ENCODE results near the gene NUP62.
A peak's percentile ranks its signal among the peaks of the same experiment; 100 is the strongest.
"Not testable (repeated sequence)": the region's sequence is repeated elsewhere in the genome, so short reads cannot be mapped to it uniquely, and the experiment has no call there.

The NUP62 gene

DNA sequence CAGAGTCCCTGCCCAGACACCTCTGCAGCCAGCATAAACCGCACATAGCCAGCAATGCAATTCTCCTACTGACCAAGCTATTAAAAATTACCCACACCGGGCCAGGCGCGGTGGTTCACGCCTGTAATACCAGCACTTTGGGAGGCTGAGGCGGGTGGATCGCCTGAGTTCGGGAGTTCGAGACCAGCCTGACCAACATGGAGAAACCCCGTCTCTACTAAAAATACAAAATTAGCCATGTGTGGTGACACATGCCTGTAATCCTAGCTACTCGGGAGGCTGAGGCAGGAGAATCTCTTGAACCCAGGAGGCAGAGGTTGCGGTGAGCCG, 4.5 kb downstream of the NUP62 start:
- not testable (repeated sequence) for DNase-seq (ENCODE audit: low spot score)

DNA sequence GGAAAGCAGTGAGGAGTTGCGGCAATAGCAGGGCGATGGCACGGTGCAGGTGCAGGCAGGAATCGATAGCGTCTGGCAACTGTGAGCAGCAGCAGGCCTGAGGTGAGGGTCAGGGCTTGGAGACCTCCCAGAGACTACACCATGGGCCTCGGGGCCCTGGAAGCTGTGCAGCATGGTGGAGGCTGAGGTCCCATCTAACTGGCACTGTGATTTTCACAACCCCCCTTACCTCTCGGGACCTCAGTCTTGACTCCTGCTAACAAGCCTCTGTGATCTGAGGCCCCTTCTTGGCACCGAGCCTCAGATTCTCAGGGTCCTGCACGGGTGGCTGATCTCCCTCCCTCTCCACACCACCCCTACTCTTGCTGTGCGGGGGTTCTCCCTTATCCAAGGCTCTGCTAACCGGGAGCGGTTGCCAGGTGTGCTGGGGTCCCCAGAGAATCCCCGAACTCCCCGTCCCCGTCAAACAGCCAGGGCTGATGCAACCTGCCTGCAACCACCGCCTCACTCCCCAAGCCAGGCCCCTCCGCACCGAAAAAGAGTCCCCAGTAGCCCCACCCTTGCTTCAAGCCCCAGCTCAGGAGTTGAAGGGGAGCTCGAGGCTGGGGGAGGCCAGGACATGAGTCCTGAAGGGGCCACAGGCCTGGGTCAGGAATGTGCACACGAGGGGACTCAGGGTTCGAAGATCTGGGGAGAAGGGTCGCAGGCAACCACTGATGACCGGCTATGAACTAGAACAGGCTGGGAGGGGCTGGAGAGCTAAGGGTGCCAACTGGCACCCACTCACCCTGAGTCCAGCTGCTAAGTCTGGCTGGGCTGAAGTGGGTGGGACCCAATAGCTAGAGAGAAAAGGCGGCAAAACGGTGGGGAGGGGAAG, 5.1 kb downstream of the NUP62 start:
- no peak for DNase-seq (ENCODE audit: low spot score)

DNA sequence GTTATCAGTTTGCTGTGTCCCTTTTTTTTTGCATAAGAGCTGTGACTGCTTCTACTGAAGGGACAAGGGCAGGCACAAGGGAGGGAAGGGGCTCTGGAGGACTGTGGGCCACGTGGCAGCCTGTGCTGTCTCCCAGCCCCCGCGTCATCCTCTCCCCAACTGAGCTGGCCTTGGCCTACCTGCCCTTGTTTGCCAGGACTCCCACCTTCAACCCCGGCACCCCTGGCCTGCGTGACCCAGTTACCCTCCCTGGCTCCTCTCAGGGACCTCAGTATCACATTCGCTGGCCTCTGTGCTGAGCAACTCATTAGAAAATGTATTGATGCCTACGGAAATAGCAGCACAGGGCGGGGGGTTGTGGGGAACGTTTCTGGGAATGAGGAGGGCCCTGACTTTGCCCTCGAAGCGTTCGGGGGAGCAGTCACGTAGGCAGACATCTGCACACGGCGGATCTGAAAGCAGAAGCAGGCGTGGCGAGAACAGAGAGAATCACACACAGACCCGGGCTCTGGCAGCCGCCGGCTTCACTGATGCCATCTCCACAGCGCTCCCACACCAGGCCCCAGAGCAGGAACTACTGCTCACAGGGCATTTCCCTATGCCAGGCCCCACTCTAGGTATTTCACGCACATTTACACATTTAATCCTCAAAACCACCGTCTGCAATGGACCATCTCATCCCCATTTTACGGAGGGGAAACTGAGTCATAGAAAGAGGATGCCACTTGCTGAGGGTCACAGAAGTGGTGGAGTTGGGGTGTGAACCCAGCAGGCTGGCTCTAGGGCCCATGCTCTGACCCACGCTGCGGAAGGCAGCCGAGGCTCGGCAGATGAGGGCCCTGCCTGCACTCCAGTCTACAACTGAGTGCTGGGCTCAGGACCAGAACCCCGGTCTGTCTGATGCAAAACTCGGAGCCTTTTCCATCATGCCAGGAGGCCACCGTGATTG, 6.0 kb downstream of the NUP62 start:
- no peak for DNase-seq (ENCODE audit: low spot score)

DNA sequence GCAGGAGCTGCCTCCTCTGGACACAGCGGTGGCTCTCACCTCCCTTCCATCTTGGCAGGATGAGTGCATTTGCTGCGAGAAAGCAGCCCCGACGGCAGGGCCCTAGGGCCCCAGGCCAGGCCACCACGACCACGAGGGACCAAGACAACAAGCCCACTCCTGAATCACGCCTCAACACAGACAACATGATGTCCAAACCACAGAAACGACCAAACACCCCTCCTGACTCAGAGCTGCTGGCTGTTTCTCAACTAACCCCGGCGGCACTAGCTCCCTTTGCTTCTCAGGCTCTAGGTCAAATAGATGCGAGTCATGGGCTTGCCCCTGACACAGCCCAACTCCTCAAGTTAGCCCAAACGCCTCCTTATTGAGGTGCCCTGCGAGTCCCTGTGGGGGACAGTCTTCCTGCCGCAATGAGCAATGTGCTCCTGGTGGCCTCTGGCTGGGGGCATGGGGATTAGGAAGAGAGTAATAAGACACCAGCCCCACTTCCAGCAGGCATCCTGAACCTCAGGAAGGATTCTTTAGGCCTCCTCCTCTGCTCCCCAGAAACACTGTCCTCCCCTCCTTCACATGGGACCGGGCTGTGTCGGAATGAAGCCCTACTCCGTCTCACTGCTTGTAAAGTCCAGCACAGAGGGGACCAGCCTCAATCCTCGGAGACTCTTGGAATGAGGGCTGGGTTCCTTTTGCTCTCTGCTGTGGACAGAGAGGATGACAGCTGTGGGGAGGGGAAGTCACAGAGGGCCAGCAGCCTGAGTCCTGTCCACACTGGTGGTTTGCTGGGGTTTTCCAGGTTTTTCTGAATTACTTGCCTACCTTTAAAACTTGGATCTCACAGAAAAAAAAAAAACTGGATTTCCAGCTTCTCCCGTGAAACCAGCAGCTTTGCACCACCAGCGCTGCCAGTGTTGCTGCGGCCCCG, 7.2 kb downstream of the NUP62 start:
- peak; percentile 57 for DNase-seq (ENCODE audit: low spot score)

DNA sequence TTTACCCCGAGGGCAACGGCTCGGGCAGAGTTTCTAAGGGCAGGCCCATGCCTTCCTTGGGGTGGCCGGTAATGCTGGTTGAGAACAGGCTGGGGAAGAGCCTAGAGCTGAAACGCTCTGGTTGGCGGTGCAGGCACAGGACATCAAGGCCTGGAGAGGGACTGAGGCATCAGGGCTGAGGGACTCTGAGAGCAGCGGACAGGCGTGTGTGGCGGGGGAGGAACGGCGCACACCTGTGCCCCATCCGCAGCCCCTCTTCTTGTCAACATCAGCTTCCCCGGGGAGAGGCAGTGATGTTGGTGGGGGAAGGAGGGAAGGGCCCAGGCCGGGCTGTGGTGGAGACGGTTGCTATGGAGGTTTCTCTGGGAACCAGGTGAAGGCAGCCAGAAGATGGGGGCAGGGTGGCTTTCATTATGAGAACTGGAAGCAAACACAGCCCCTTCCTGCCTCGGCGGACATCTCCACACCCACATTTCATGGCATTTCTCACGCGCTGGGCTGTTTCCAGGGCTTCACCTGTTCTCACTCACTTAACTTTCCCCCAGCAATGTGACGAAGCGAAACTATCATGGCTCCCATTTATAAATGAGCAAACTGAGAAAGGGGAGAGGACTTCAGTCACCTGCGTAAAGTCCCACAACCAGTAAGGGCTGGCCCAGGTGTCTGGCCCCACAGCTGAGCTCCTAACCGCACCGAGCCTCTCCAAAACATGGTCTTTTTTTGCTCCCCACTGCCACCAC, 8.5 kb downstream of the NUP62 start:
- no peak for DNase-seq (ENCODE audit: low spot score)

DNA sequence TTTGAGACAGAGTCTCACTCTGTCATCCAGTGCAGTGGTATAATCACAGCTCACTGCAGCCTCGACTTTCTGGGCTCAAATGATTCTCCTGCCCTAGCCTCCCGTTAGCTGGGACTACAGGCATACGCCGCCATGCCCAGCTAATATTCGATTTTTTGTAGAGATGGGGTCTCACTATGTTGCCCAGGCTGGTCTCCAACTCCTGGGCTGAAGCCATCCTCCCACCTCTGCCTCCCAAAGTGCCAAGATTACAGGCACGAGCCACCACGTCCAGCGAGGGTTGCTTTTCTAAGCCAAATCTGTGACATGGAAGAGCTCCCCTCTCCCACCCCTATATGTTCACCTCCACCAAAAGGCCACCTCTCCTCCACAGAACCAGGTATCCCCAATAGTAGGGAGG, 11.2 kb downstream of the NUP62 start:
- DNase-seq (ENCODE audit: low spot score), result no peak

DNA sequence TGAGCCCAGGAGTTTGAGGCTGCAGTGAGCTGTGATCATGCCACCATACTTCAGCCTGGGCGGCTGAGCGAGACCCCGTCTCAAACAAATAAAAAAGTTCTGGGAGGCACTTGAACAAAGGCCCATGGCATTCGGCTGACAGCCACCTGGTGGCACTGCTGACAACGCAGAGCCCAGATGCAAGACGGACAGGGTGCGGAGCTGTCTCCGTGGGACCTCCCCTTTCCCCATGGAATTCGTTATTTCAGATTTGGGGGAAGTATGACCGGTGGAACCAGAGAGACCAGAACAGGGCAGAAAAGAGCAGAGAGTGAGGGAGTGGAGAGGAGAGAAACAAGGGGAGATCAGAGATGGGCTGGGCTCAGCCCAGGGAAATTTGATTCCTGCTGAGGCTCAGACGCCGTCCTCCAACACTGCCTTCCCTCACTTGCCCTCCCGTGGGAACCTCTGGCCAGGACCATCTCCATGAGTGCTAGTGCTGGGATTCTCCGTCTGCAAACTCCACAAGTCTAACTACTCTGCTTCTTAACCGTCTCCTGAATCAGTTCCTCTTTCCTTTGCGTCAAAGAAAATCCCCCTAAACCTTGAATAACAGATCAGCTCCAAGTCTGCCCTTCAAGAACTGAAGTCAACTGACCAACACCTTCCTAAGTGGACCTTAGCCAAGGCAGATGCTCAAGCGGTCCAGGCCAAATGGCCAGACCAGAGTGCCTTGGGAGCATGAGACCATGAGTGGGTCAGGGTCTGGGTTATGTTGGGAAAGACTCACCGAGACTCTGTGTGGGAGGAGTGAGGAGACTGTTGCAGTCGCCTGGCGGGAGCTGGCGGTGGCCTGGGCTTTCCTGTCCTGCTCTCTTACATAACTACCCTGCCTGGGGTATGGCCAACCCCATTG, 12.2 kb downstream of the NUP62 start:
- DNase-seq (ENCODE audit: low spot score), result no peak

DNA sequence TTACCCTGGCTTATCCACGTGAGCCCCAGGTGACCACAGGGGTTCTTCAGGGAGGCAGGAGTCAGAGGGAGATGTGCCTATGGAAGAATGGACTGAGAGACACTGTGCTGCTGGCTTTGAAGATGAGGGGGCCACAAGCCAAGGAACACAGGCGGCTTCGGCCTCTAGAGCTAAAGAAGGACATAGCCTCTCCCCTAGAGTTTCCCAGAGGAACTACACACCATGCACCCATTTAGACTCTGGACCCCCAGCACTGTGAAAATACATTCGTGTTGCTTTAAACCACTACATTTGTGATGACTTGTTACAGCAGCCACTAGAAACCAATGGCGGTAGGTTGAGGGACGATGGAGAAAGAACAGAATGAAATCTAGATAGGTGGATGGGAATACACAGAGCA, 14.0 kb downstream of the NUP62 start:
- DNase-seq (ENCODE audit: low spot score), result no peak

DNA sequence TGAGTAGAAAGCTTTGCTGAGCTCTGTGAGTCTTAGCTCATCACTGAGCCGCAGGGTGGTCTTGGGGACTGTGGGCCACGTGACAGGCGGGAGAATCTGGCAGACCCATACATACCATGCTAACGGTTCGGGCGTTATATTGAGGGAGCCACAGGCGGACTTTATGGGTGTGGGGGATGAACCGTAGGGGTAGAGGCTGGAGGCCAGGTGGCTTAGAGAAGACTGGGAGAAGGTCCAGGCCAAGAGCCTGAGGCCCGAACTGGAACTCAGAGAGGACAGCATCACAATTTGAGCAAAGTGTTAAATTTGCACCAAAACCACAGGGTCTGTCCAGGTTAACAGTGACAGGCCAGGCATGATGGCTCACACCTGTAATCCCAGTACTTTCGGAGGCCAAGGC, 15.6 kb downstream of the NUP62 start:
- DNase-seq (ENCODE audit: low spot score), result no peak

DNA sequence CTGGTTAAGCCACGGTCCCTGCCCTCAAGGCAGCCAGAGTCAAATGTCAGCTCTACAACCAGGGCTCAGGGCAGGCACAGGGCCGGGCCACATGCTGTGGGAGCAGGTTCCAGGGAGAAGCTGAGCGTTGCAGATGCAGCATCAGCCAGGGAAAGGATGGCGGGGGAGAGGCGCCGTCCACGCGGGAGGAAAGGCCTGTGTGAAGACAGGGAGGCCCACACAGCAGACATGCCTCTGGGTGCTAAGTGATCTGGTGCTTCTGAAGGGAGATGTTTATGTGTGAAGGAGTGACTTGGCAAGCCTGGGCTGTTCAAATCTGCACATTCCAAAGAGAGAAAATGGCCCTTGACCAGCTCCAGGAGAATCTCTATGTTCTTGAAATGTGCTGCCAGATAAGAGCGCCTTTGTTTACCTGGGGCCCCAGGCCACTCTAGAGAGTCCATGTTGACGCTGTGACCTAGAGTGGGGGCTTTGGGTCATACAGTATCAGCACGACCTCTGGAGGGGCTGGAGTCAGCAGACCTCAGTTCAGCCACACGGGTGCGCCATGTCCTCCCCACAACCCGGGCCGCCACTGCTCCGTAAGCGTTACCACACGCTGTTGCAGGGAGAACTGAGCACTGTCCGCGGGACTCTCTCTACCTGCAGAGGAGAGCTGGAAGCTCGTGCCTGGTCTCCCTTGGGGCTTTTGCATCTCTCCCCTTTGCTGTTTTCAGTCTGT, 16.2 kb downstream of the NUP62 start:
- no peak for DNase-seq (ENCODE audit: low spot score)

DNA sequence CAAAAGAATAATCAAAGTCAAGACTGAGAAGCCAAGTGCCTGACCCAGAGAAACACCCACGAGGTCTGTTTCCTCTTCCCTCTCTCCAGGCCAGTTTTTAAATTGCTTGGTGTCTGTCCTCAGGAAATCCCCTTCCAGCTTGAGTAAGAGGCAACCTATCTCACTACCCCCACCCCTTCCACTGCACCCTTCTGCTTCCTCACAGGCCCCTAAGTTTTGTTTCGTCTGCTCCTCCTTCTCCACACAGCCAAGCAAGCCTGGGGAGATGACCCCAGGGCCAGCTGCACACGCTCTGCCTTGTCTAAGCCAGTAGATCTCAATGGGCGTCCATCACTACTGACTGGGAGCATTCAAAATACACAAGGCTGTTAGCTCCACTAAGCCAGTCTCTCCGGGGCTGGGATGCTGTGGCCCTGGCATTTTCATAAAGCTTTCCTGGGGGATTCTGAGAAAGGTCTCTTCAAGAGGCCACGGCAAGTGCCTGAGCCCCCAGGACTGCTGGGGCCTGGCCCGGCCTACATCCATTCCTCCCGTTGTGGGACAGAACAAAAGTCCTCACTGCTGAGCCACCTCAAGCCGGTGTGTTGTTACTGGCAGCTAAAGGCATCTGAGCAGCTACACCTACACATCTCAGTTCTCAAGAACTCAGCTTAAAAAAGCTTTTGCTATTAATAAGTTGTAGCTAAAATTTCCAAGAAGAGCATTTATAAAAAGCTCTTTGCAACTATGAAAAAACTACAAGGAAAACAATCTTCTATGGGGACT, 17.7 kb downstream of the NUP62 start:
- peak; percentile 61 for DNase-seq (ENCODE audit: low spot score)

DNA sequence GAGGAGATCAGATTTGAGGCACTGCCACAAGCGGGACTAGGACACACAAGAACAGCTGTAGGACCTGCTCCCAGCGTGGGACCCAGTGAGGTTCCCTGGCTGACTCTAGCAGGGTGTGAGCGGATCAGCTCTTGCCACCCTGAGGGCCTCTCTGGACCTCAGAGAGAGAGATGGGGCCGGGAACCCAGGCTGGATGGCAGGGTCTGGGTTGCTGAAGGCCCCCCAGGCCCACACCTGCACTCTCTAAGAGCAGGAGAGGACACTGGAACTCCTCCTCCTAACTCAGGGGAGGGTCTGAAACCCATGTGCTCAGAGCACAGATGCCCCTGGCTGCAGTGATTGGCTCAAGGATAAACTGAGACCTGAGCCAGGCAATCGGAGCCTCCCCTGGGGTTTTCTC, 19.1 kb downstream of the NUP62 start:
- DNase-seq (ENCODE audit: low spot score), result no peak

DNA sequence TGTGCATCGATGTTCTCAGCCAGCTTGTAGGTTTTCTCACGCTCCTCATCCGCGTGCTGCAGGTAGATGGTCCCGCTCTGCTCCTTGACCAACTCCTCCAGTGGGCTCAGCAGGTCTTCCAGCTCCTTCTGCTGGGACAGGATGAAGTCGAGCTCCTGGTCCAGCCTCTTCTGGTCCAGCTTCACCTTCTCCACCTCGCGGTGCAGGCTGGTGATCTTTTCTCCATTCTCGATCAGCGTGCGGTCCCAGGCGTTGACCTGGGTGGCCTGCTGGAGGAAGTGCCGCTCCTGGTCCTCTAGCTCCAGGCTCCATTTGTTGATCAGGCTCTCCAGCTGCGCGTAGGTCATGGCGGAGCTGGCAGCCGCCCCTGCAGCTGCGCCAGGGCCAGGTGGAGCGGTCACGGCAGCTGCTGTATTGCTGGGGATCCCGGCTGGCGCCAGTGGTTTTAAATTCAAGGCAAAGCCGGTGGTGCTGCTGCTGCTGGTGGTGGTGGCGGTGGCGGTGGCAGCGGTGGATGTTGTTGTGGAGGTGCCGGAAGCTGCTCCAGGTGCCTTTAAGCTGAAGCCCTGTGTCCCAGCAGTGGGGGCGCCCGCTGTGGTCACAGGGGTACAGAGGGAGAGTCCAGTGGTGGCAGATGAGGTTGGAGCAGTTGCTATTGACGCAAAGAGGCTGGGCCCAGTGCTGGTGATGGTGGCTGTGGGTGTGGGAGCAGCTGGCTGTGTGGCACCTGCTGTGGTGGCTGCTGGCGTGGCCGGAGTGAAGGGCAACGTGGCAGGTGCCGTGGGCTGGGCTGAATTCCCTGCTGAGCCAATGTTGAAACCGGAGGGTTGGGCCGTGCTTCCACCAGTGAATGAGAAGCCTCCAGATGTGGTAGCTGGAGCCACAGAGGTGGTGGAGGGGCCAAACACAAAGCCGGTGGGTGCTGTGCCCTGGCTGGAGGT, 20.6 kb downstream of the NUP62 start:
- DNase-seq (ENCODE audit: low spot score), result no peak

DNA sequence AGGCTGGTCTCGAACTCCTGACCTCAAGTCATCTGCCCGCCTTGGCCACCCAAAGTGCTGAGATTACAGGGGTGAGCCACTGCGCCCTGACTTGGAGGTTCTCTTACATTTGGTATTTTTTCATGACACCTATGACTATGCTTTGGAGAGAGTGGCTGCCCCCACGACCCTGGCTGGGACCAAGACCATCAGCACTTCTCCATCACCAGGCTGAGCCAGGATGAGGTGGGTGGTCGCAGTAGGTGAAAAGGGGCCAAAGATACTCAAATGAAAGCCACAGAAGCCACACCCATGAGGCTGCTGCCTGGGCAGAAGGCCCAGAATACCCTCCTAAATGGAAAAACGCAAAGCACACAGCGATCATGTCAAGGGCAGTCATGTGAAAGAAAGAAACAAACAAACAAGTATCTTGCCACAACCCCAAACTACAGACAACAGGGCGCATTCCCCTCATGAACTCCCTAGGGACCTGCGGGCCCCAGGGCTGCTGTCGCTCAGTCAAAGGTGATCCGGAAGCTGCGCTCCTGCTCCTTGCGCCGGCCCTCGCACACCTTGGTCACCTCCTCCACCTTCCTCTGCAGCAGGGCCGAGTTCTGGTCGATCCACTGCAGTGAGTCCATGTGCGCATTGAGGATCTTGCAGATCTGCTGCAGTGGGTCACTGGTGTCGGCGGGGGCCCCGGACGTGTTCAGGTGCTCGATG, 21.4 kb downstream of the NUP62 start:
- DNase-seq (ENCODE audit: low spot score), result no peak

DNA sequence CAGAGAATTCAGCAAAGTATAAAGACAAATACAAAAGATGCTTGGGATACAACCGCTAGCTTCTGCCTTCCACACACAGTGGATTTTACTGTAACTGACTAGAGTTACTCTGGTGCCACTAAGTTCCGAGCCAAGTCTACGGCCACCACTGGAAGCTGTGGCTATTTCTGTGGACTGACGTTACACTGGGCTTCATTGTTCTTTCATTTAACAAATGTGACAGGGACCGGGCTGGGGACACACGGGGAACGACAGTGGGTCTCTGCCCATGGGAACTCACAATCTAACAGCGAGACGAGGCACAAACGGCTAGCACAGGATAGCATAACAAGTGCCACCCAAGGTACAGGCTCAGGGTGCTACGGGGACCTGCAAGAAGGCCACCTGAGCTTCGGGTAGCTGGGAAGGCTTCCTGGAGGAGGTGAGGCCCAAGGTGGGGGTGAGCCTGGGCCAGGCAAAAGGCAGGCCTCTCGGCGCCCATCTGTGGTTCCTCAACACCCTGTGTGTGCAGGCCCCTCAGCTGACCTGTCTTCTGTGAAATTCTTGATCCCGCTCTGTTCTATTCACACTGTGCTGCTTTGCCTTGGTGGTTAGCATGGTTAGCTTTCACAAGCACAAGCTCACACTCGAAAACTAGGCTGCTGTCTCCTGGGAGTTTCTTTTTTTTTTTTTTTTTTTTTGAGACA, 22.3 kb downstream of the NUP62 start:
- no peak for DNase-seq (ENCODE audit: low spot score)

DNA sequence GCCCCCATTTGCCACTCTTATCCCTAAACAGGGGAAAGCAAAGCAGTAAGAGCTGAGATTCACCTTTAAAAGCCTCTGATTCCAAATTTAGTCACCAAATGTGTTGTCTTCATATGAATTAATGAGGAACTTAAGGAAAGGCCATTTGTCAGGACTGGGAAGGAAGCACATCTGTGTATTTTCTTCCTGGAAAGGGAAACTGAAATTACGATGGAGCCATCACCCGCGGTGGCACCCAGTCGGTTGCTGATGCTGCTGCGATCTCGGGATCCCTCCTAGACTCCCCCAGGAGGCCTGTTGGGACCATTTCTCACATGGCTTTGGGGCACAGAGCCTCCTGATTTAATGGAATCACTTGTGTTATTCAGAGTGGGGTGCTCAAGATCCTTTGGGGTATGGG, 25.2 kb downstream of the NUP62 start:
- DNase-seq (ENCODE audit: low spot score), result no peak
